HL-60 (cell line): Measurements from ENCODE around the gene USF3.
A peak's percentile ranks its signal among the peaks of the same experiment; 100 is the strongest.

ENCODE experiments used
- DNase-seq, 2 experiments: peaks; one replicate each; pipeline ENCODE4 v3.0.0-alpha.2; 2010 to 2020; ENCODE audit warnings: low read depth in 1 of 2, low spot score in 1 of 2
- H3K27ac ChIP-seq: fragments of 250-450 bp; sonication (Bioruptor Pico); replicated peaks from 2 replicates; pipeline ENCODE4 v1.5.1; 2020; ENCODE audit warnings: mild to moderate bottlenecking, moderate library complexity
- H3K27me3 ChIP-seq: fragments of 250-450 bp; sonication (Bioruptor Pico); 2 replicates; pipeline ENCODE4 v1.5.1; 2021; ENCODE audit warnings: mild to moderate bottlenecking, moderate library complexity; ENCODE audit not compliant: insufficient read depth, poor library complexity, severe bottlenecking
- H3K4me3 ChIP-seq: replicated peaks from 2 replicates; pipeline ENCODE4 v1.5.1; 2011; ENCODE audit warnings: mild to moderate bottlenecking, control low read depth, low read length; ENCODE audit not compliant: insufficient read depth
- CTCF ChIP-seq: IDR thresholded peaks from one replicate; pipeline ENCODE4 v1.5.1; 2011; ENCODE audit warnings: low read length, control low read depth, inconsistent platforms; ENCODE audit not compliant: insufficient read depth
- GABPA ChIP-seq: IDR thresholded peaks from 2 replicates; pipeline ENCODE4 v1.6.1; 2012; ENCODE audit warnings: low read depth
- POLR2AphosphoS5 ChIP-seq: IDR thresholded peaks from 2 replicates; pipeline ENCODE4 v1.6.1; 2012; ENCODE audit warnings: low read depth
- REST ChIP-seq: IDR thresholded peaks from 2 replicates; pipeline ENCODE4 v1.6.1; 2012; ENCODE audit warnings: low read depth; ENCODE audit not compliant: insufficient replicate concordance
- SPI1 ChIP-seq: IDR thresholded peaks from 2 replicates; pipeline ENCODE4 v1.6.1; 2012; ENCODE audit warnings: low read depth, mild to moderate bottlenecking, borderline replicate concordance

Gene USF3

GRCh38 chr3:113698213-113698742 is 1.8 kb upstream of the USF3 start:
- H3K4me3 ChIP-seq: no peak overlapping the region

GRCh38 chr3:113697500-113698090 is 1.2 kb upstream of the USF3 start:
- peak overlapping the region; percentile 86 for H3K4me3 ChIP-seq
- peak overlapping the region; percentile 83 for H3K27ac ChIP-seq
- TF ChIP-seq POLR2AphosphoS5 (no peak), GABPA (no peak), REST (no peak), SPI1 (no peak), CTCF (no peak)
- H3K27me3 ChIP-seq: no peaks in the 10 kb centered on the region
- DNase-seq: peak in 1 of 2 experiments; percentile 6

More at GRCh38 chr3:113698213-113698742, 1.8 kb upstream of the USF3 start:
- Histone ChIP-seq H3K27ac (no peak overlapping the region), H3K27me3 (no peaks in the 10 kb centered on the region)
- TF ChIP-seq REST: no peak
- TF ChIP-seq CTCF: no peak
- TF ChIP-seq POLR2AphosphoS5: no peak
- TF ChIP-seq SPI1: no peak
- no peak for TF ChIP-seq GABPA
- DNase-seq: no peak

- H3K27me3 ChIP-seq: no peaks in the 10 kb centered on the region
- peak overlapping the region; percentile 86 for H3K4me3 ChIP-seq
- H3K27ac ChIP-seq: peak overlapping the region; percentile 86
- TF ChIP-seq SPI1 (no peak), REST (no peak), POLR2AphosphoS5 (no peak), GABPA (peak; percentile 79), CTCF (no peak)
- peak; percentile 94 to 99 for DNase-seq
Measured at GRCh38 chr3:113696658-113697499, 437 bp upstream of the USF3 start.
